Activated CD4-positive, alpha-beta T cell treated with anti-CD3 and anti-CD28 coated beads for 1 hour (primary cell): ENCODE data around the gene UNC5B.
"Not testable (repeated sequence)": the region's sequence is repeated elsewhere in the genome, so short reads cannot be mapped to it uniquely, and the experiment has no call there.

Experiments used
- DNase-seq: peaks from one replicate; pipeline ENCODE4 v3.0.0-alpha.2; 2020

Gene UNC5B

GRCh38 chr10:71285986-71286385 lies 73.6 kb downstream of the UNC5B start:
- DNase-seq: no peak

- DNase-seq: no peak
Measured at GRCh38 chr10:71286521-71287294, 74.3 kb downstream of the UNC5B start.

GRCh38 chr10:71287456-71287855 lies 75.1 kb downstream of the UNC5B start:
- DNase-seq: no peak

GRCh38 chr10:71288461-71288860 lies 76.1 kb downstream of the UNC5B start:
- DNase-seq: no peak

GRCh38 chr10:71289421-71290130 lies 77.2 kb downstream of the UNC5B start:
- no peak for DNase-seq

- no peak for DNase-seq
Measured at GRCh38 chr10:71290331-71290730, 78.0 kb downstream of the UNC5B start.

GRCh38 chr10:71290806-71291527 lies 78.6 kb downstream of the UNC5B start:
- DNase-seq: no peak

GRCh38 chr10:71291528-71291900 lies 79.1 kb downstream of the UNC5B start:
- no peak for DNase-seq

- DNase-seq: no peak
Measured at GRCh38 chr10:71292624-71293445, 80.5 kb downstream of the UNC5B start.

GRCh38 chr10:71293446-71294084 lies 81.2 kb downstream of the UNC5B start:
- no peak for DNase-seq

GRCh38 chr10:71294091-71294561 lies 81.8 kb downstream of the UNC5B start:
- DNase-seq: no peak

- no peak for DNase-seq
Measured at GRCh38 chr10:71294856-71295255, 82.5 kb downstream of the UNC5B start.

GRCh38 chr10:71295641-71296040 lies 83.3 kb downstream of the UNC5B start:
- no peak for DNase-seq

- DNase-seq: no peak
Measured at GRCh38 chr10:71296086-71296485, 83.7 kb downstream of the UNC5B start.

GRCh38 chr10:71296811-71297210 lies 84.4 kb downstream of the UNC5B start:
- not testable (repeated sequence) for DNase-seq

GRCh38 chr10:71297343-71297742 lies 85.0 kb downstream of the UNC5B start:
- DNase-seq: no peak

- DNase-seq: no peak
Measured at GRCh38 chr10:71299071-71299785, 86.9 kb downstream of the UNC5B start.

GRCh38 chr10:71300555-71301370 lies 88.4 kb downstream of the UNC5B start:
- DNase-seq: no peak

- no peak for DNase-seq
Measured at GRCh38 chr10:71301371-71301916, 89.1 kb downstream of the UNC5B start.

GRCh38 chr10:71302451-71302850 lies 90.1 kb downstream of the UNC5B start:
- DNase-seq: no peak
